ENCODE measurements around the gene CAND2.

GRCh38 chr3:12810013-12810780 lies 13.7 kb downstream of the CAND2 start:
- TF ChIP-seq CTCF (IDR thresholded peaks at IDR 0.05; ENCODE audit: low read depth, low read length, missing input control) (peak; percentile 47), RAD21 (IDR thresholded peaks at IDR 0.05) (peak; percentile 59 to 72), FOXA1 (IDR thresholded peaks at IDR 0.05) (no peak), EGR1 (IDR thresholded peaks at IDR 0.05; ENCODE audit: low read depth in 2 of 2) (no peak)

Data from liver (tissue), 3 donors.